MM.1S (cell line): ENCODE measurements around the gene GALC.

Experiments
- CTCF ChIP-seq: fragments of 300-600 bp; sonication (generic); IDR thresholded peaks from 2 replicates; pipeline ENCODE4 v1.5.1; 2016; ENCODE audit warnings: antibody characterized with exemption, low read length, mixed read lengths
- EZH2 ChIP-seq: fragments of 300-600 bp; sonication (generic); optimal IDR thresholded peaks from 2 replicates; pipeline ENCODE3; 2017; ENCODE audit warnings: low read depth, mild to moderate bottlenecking, antibody characterized with exemption, low read length, mixed read lengths
- EZH2phosphoT487 ChIP-seq: fragments of 300-600 bp; sonication (generic); IDR thresholded peaks from 2 replicates; pipeline ENCODE4 v1.6.1; 2018; ENCODE audit warnings: antibody characterized with exemption, low read length

DNA sequence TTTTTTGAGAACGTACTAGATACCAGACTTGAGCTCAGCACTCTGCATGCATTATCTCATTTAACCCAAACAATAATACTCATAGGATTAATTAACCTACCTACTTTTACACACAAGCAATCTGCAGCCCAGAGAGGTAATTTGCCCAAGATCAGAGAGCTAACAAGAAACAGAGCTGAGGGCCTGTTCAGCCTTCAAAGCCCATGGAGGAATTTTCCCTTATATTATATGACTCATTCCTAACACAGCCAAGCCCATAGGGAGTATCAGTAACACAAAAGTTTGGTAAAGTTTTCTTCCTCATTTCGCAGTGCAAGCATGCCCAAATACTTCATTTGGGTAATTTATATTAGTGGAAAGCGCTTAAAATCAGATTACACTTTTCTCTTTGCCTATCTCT is 94.7 kb downstream of the GALC start:
- TF ChIP-seq CTCF (no peak), EZH2 (no peak), EZH2phosphoT487 (no peak)
